Measurements from ENCODE around the gene OR6S1. TPM values are rescaled to one million over a fixed set of nuclear protein-coding genes. Genes with fewer than 3 reads are reported as not detected.

OR6S1 gene
- total RNA-seq, result not detected

GRCh38 chr14:20641591-20641990 lies at the start of gene OR6S1:
OR6S1 (minus strand) TSS chr14:20641691; CDS start chr14:20641691, 0 bp downstream.
- no peak for DNase-seq (ENCODE audit: low spot score)

- DNase-seq (ENCODE audit: low spot score), result peak; percentile 73
Observed at GRCh38 chr14:20690848-20691640, 49.6 kb upstream of the OR6S1 start.

- DNase-seq (ENCODE audit: low spot score), result no peak
Observed at GRCh38 chr14:20688167-20688839, 46.8 kb upstream of the OR6S1 start, which contains the start of gene ANG. ANG (plus strand) TSS chr14:20688764; CDS start chr14:20693565, 4,801 bp downstream.

- no peak for DNase-seq (ENCODE audit: low spot score)
Observed at GRCh38 chr14:20687362-20688166, 46.1 kb upstream of the OR6S1 start.

- DNase-seq (ENCODE audit: low spot score), result no peak
Observed at GRCh38 chr14:20686386-20687143, 45.1 kb upstream of the OR6S1 start.

GRCh38 chr14:20684662-20685456 lies 43.4 kb upstream of the OR6S1 start:
- DNase-seq (ENCODE audit: low spot score), result peak; percentile 54

GRCh38 chr14:20683891-20684661 lies 42.6 kb upstream of the OR6S1 start, which contains the start of gene RNASE4:
RNASE4 (plus strand) TSS chr14:20684560; CDS start chr14:20699372, 14,812 bp downstream.
- peak; percentile 83 for DNase-seq (ENCODE audit: low spot score)

- DNase-seq (ENCODE audit: low spot score), result peak; percentile 87
Observed at GRCh38 chr14:20683125-20683890, 41.8 kb upstream of the OR6S1 start.

GRCh38 chr14:20682435-20683124 lies 41.1 kb upstream of the OR6S1 start:
- peak; percentile 93 for DNase-seq (ENCODE audit: low spot score)

GRCh38 chr14:20682127-20682434 lies 40.6 kb upstream of the OR6S1 start:
- DNase-seq (ENCODE audit: low spot score), result no peak

- DNase-seq (ENCODE audit: low spot score), result peak; percentile 94
Observed at GRCh38 chr14:20681348-20682126, 40.0 kb upstream of the OR6S1 start.

- no peak for DNase-seq (ENCODE audit: low spot score)
Observed at GRCh38 chr14:20680843-20681347, 39.4 kb upstream of the OR6S1 start.

GRCh38 chr14:20680363-20680762 lies 38.9 kb upstream of the OR6S1 start:
- DNase-seq (ENCODE audit: low spot score), result no peak

GRCh38 chr14:20679907-20680306 lies 38.4 kb upstream of the OR6S1 start:
- DNase-seq (ENCODE audit: low spot score), result no peak

- no peak for DNase-seq (ENCODE audit: low spot score)
Observed at GRCh38 chr14:20676072-20676471, 34.6 kb upstream of the OR6S1 start.

- DNase-seq (ENCODE audit: low spot score), result no peak
Observed at GRCh38 chr14:20675669-20676068, 34.2 kb upstream of the OR6S1 start.

- no peak for DNase-seq (ENCODE audit: low spot score)
Observed at GRCh38 chr14:20671597-20672283, 30.2 kb upstream of the OR6S1 start.
